ENCODE results near the gene ANKRD34C.

Gene ANKRD34C

DNA sequence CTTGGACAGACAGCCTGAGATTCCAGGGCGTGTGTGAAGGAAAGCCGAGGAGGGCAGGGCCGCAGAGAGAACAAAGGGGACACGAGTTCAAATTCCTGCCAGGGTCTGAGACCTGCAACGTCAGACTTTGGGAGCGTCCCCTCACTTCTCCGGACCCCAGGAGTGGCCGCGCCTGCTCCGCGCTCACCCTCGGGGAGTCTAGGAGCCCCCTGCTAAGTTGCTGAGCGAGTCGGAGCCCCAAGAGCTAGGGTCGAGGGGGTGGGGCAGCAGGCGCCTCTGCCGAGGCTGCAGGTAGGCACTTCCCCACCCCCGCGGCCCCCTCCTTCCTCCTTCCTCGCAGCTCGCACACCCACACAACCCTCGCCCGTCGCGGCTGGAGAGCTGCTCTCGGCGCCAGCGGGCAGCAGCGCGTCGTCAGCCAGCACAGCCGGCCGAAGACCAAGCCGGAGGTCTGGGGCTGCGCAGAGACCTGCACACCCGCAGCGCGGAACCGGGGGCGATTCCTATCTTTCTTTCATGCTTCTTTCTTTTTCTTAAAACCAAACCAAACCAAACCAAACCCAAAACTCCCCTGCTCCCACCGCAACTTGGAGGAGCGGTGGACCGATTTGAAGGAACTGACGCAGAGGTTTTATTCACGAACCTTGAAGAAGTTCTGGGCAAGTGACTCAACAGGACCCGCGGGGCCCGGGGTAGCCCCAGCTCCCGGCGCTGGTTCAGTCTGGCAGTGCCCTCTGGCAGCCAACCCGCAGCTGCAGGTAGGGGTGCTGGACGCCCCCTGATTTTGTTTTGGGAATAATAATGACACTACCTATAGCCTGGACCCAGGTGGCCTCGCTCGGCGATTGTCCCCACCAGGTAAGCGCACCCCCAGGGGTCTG lies at the start of gene ANKRD34C:
ANKRD34C (plus strand) TSS at position 352 of the 881 bp plus-strand sequence. CDS start 10,563 bp downstream, outside the sequence.
- ATAC-seq (no peak), DNase-seq (no peak)

DNA sequence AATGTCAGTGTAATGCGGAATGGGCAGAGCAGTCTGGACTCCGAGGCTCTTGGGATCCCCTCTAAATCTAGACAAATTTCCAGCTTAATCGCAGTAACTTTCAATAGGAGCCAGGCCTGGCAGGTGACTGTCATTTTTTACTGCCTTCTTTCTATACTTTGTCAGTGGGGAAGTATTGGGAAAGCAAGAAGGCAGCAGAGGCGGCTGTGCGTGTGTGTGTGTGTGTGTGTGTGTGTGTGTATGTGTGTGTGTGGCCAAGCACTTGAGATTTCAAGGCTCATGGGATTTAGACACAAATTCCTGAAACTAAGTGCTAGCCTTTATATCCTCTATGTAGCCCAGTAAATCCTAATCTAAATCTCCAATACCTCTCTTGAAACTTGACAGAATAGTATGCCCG lies 49.3 kb upstream of the ANKRD34C start:
- ATAC-seq (no peak), DNase-seq (no peak)

- ATAC-seq, result no peak
- no peak for DNase-seq
Measured at GRCh38 chr15:79240036-79240435, 42.5 kb upstream of the ANKRD34C start.

- ATAC-seq (no peak), DNase-seq (no peak)
Measured at GRCh38 chr15:79243723-79244122, 38.8 kb upstream of the ANKRD34C start.

DNA sequence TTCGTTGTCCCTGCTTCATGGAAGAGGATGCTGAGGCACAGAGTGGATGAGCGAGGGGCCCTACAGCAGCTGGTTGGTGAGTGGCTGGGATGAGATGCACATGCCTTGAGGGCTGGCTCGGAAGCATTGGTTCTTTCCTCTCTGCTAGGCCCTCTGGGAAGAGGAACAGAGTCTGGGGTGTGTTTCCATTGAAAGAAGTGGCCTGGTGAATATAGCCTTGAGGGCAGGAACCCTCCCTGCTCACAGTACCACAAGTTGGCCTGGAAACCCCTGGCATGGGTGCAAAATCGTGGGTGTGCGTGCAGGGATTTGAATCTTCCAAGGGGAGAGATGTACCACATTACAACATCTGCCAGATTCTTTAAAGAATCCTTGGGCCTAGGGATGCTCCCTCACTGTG lies 37.6 kb upstream of the ANKRD34C start:
- DNase-seq (no peak), ATAC-seq (no peak)

DNA sequence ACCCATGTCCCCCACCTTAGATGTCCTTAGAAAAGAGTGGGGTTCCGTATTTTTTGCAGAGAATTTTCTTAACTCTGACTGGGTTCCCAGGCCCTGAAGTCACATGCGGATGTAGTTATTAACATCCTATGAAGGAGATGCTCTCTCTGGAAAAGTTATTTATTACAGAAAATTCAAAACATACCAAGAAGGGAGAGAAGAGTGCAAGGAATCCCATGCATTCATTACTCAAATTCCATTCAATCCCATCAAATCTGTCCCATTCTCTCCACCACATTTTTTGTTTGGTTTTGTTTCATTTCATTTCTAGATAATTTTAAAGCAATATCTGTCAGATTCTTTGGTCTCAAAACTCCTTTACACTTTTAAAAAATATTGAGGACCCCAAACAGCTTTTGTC lies 34.3 kb upstream of the ANKRD34C start:
- DNase-seq, result no peak
- ATAC-seq, result no peak

DNA sequence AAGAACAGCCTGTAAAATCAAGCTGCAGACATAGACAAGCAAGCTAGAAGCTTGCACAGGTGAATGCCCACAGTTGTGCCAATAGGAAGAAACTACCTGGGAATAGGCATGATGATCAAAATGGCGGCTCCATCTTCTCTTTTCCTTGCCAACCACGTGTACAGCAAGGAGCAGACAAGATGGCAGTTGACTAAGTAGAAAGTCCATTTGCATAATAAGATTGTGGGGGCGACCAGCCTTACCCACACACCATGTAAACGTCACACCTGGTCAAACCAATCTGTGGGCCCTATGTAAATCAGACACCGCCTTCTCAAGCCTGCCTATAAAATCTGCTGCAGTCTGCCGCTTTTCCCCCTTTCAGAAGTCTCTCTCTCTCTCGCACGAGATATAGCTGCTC lies 25.1 kb upstream of the ANKRD34C start:
- DNase-seq, result no peak
- ATAC-seq, result no peak

DNA sequence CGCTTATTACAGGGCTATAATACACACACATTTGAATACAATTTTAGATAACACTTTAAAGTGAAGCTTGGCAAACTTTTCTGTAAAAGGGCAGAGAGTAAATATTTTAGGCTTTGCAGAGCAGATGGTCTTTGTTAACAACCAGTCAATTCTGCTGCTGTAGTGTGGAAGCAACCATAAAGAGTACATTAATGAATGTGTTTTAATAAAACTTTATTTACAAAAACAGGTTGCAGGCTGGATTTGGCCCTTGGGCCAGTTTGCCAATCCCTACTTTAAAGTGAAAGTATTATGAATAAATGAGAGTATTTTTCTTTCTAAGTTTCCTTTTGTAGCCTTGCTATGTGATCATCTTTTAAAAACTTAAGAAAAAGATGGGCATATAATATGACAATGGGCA lies 20.7 kb upstream of the ANKRD34C start:
- DNase-seq (no peak), ATAC-seq (no peak)

- ATAC-seq, result no peak
- no peak for DNase-seq
Measured at GRCh38 chr15:79265167-79265566, 17.4 kb upstream of the ANKRD34C start.

DNA sequence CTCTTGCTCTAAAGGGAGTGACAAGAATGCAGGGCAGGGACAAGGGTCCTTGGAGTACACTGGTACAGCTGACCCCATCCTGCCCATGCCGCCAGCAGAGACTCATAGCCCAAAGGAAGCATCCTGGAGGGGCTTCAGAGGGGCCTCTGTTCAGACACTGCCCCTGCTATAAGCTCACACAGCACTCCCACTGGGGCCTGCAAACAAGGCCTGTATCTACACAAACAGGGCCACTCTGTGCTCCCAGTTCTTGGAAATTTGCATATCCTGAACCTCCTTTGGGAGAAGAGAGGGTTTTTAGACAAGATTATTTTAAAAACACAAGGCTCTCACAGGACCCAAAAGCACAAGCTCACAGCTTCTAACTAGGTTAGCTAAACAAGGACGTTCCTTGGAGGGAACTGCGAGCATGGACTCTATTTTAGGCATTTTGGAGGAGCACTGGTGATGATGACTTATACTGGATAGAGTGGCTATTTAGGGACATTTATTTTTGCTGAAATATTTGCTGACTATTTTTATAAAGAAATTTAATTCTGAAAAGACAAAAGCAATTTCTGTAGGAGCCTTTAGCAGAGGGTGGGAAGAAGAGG lies 16.4 kb upstream of the ANKRD34C start:
- DNase-seq (no peak), ATAC-seq (no peak)

DNA sequence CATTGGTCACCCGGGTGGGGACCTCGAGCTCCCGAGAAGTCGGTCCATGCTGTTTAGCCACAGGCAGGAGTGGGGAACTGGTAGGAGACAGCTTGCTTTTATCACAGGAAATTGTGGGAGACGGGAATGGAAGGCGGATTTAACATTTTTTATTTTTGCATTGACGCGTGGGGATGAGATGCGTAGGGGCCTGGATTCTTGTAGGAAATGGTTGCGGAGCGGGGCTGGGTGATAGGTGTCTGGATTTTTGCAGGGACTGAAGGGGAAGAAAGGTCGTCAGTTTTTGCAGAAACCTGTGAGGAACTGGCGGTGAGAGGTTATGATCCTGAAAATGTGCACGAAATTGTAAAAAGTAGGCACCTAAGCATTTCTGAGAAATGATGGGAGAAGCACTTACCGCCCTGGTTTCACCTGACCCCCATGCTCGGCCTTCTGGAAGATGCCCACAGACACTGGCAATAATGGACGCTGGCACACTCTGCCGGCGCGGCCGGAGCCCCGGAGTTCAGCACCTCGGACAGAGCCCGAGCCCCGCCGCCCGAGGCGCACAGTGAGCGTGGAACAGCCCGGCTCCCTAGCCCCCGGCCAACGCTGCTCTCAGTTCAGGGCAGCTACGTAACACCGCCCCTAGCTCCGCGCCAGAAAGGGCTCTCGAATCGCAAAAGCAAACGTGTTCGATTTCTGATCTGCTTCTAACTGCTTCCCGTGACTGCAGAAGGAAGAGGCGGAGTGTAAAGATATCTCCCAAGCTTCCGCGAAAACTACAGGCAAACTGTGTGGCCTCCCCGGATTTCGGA lies 928 bp downstream of the ANKRD34C start:
- DNase-seq, result peak; percentile 58
- peak; percentile 59 for ATAC-seq

DNA sequence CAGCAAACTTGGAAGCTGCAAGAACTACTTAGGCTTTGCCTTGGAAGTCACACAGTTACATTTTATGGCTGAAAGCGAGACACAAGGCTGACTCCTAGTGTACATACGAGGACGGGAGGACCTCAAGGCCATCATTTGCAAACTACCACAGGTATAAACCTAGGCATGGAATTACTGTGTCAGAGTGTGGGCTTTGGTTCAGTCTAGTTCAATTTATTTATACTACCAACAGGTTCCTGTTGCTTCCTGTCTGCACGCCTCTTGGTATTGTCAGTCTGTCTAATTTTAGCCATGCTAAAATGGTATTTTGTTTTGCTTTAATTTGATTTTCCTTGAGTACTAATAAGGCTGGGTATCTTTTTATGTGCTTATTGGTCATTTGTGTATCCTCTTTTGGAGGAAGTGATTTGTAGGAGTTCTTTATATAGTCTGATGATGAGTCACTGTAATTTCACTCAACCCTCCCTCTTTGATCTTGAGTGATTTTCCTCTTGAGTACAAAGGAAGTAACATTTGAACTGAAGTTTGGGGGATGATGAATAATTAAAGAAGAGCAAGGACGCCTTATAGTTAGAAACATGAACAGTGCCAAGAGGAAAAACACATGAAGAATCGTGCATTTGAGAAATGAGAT lies 8.2 kb downstream of the ANKRD34C start:
- DNase-seq (no peak), ATAC-seq (peak; percentile 69)

DNA sequence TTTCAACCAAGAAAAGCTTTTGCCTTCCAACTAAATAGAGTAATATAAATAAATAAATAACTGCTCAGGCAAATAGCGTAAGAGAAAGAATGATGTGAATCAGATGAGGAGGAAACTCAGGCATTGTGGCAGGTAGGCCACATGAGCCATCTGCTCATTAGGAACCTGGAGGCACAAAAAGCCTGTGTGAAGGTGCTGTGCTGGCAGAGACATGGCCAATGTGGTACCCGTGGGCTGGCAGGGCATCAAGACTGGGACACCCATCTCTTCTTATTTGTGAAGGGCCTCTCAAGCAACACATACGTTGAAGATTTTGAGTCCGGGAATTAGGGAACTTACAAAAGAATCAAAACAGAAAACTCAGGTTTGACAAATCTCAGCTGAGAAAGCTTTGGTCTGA lies 9.5 kb downstream of the ANKRD34C start:
- DNase-seq (no peak), ATAC-seq (no peak)

GRCh38 chr15:79294075-79294474 lies 11.6 kb downstream of the ANKRD34C start:
- DNase-seq (no peak), ATAC-seq (no peak)

DNA sequence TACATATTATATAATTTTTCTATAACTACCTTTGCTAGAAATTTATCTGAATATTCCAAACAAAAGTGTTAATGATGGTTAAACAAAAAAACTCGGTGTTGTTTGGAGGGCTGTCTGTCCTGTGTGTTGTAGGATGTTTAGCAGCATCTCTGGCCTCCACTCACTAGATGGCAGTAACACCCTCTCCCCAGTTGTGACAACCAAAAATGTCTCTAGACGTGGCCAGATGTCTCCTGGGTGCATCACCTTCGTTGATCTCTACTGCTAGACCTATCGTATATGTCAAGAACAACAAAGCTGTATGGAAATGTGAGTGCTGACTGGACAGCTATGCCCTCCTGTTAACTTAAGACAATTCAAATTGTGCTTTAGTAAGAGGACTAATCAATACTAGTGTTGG lies 14.1 kb downstream of the ANKRD34C start:
- DNase-seq, result peak; percentile 10
- ATAC-seq, result peak; percentile 65

- no peak for ATAC-seq
- no peak for DNase-seq
Measured at GRCh38 chr15:79299126-79299840, 16.8 kb downstream of the ANKRD34C start.

GRCh38 chr15:79299841-79300235 lies 17.3 kb downstream of the ANKRD34C start:
- no peak for ATAC-seq

GRCh38 chr15:79307251-79307650 lies 24.7 kb downstream of the ANKRD34C start:
- ATAC-seq (peak; percentile 48), DNase-seq (peak; percentile 11)

More at GRCh38 chr15:79299841-79300235, 17.3 kb downstream of the ANKRD34C start:
- DNase-seq, result no peak

DNA sequence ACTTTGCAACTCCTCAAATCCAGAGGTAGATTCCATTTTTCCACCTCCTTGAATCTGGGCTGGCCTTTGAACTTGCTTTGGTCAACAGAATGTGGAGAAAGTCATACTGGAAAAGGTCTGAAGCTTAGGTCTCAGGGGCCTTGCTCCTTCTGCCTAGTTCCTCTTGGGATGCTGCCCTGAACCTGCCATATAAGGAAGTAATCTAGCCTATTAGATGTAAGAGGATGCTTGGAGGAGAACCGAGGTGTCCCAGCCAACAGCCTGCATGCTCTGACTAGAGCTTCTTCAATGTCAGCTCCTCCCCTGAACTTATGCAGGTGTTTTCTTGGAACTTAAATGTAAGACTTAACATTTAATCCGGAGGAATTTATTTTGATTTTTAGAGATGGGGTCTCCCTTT lies 26.4 kb downstream of the ANKRD34C start:
- ATAC-seq (no peak), DNase-seq (no peak)

- DNase-seq (no peak), ATAC-seq (peak; percentile 58)
Measured at GRCh38 chr15:79310612-79310984, 28.1 kb downstream of the ANKRD34C start.

DNA sequence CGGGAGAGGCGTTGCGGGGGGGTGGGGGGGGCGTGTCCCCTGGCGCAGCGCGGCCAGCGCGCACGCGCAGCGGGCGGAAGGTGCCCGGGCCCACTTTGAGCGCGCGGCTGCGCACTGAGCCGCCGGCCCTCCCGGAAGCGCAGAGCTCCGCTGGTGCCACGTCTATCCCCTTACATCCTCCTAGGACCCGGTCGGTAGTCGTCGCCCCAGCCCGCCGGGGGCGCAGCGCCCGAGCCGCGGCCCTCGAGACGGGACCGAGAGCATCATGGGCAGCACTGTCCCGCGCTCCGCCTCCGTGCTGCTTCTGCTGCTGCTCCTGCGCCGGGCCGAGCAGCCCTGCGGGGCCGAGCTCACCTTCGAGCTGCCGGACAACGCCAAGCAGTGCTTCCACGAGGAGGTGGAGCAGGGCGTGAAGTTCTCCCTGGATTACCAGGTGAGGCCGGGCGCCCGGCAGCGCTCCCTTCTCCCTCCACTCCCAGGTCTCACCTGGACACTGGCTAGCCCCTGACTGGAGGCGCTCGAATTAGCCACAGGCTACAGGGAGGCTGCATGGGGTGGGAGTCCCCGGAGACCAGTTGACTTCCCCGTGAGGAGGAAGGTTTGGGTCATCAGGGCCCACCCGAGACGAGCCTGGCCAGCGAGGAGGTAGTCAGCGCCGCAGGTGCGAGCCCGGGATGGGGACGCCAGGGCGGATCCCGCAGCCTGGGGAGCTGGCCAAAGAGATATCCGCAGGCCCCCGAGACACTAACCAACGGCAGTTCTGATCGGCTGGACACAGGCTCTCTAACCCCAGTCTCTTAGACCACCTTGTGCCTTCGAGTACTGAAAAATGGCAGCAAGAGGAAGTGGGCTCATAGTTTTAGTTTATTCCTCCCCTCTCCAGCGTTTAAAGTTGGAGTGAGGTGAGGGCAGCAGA lies 28.7 kb downstream of the ANKRD34C start, which contains the start of gene TMED3:
TMED3 (plus strand) TSS at position 128 of the 916 bp plus-strand sequence; CDS start at position 266, 138 bp downstream.
- peak; percentile 94 for ATAC-seq
- DNase-seq, result peak; percentile 85
